Stimulated activated CD4-positive, alpha-beta T cell treated with anti-CD3 and anti-CD28 coated beads, Interleukin-1b, Interleukin-23, amount 100 ng/mL, for 48 hours (primary cell): Measurements from ENCODE around the gene GCFC2.
A peak's percentile ranks its signal among the peaks of the same experiment; 100 is the strongest.
"Not testable (repeated sequence)": the region's sequence is repeated elsewhere in the genome, so short reads cannot be mapped to it uniquely, and the experiment has no call there.

Source experiments
- DNase-seq: peaks from one replicate; pipeline ENCODE4 v3.0.0-alpha.2; 2020

Gene GCFC2

DNA sequence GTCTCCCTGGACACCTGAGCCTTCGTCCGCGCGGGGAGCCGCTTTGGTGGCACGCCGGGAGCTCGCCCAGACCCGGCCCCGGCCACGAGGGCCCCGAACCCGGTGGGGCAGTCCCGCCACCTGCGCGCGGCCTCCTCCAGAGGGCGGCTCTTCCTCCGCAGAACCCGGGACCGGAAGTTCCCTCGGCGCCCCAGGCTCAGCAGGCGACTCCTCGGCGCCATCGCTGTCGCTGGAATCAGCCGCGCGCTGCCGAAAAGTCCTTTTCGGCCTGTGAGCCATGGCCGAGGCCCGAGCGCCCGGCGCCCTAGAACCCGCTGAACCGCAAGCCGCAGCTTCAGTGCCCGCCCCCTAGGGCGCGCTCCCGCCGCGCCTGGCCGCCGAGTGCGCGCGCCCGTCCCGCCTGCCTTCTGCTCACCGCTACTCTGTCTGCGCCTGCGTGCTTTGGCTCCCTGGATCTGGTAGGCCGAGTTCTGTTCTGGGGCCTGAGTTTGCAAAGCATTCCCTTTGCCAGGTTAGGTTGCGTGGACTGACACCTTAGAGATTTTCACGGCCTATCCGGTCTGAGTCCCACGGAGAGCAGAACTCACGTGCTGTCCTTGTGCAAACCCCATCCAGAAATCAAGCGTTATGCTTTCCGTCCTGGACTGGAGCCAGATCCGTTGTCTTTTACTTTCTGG is at the start of gene GCFC2:
Gene GCFC2, minus strand, starts transcription at position 339 of the 677 bp plus-strand sequence. Its CDS starts 60 bp downstream, at position 279.
- DNase-seq, result peak; percentile 83

DNA sequence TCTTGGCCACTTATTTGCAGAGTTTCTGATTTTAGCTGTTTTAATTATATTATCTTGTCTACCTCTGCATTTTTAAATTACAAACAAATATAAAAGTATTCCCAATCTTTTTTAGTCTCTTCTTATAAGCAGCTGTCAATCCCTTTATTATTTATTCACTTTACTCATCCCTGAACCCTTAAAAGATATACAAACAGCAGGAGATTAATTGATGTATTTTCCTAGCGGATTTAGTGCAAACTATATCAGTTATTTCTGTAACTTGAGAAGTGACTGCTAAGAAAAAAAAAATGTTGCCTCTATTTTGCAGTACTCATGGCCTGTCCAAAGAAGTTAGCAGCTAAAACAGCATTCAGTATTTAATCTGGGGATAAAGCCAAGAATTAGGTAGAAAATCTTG is 42.1 kb upstream of the GCFC2 start:
- no peak for DNase-seq

DNA sequence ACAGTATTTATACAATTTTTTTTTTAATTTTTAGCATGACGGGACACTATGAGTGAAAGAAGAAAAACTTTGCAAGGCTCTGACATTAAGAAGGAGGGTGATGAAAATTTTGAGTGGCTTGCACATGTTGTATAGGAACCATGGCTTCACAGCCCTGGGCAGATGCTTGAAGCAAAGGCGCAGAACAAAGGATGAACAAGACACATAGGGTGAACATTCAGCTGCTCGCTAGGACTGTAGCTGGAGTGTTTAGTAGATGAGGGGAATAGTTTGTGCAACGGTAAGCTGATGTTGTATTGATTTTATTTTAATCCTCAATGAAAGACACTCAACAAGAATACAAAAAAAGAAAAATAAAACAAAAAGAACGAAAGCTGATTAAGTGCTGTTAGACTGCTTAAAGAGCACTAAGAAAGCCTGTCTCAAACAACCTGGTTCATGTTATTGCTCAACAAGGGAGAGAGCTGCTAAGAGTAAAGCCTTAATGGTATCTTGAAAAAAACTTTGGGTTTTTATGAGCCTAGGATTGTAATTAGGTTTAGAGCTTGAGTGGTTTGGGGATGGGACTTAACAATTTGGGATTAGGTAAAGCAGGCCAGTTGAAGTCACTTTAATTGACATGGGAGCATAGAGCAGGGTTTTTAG is 41.2 kb upstream of the GCFC2 start:
- DNase-seq, result no peak

DNA sequence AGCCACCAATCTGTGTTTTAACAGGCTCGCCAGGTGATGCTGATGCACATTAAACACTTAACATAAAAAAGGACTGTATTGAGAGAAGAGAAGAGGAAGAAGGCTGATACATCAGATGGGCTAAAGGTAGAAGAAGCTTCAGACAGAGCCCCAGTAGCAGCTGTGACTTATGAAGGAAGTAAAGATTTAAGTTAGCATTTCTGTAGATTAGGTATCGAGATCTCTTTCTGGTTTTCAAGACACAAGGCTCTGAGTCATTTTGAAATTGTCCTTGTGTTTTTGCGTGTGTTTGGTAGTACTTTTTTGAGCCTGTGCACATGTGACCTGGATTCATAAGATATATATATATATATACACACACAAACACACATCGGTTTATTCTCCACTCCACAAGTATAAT is 40.6 kb upstream of the GCFC2 start:
- DNase-seq, result no peak

DNA sequence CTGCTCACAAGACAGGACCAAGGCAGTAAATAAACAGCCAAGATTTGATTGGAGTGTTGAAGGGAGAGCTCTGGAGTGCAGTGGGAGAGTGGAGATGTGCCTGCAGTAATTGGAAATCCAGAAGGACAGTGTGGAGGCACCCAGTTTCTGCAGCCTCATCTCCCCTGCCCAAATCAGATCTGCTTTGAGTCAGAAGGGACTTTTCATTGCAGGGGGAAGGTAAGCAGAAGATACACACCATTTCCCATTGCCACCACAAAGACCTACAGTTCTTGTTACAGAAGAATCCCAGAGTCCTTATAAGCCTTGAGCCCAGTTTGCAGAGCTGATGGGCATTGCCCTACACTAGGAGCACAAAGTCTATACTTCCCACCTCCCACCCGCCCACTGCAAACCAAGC is 27.2 kb upstream of the GCFC2 start:
- no peak for DNase-seq

DNA sequence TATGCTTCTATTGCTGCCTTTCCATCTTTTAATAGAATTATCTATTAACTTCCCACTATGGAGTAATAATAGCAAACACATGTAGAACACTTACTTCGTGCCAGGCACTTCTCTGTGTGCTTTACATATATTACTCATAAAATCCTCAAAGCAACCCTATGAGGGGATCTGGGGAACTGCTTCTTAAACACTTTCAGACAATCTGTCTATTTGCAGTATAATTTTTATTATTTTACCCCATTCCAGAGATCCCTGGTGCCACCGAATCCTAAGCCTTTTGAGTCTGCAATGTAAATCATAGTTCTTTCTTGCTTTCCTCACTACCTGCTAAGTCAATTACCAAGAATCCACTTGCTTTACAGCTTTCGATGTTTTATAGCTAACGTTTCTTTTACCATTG is 25.6 kb upstream of the GCFC2 start:
- no peak for DNase-seq

DNA sequence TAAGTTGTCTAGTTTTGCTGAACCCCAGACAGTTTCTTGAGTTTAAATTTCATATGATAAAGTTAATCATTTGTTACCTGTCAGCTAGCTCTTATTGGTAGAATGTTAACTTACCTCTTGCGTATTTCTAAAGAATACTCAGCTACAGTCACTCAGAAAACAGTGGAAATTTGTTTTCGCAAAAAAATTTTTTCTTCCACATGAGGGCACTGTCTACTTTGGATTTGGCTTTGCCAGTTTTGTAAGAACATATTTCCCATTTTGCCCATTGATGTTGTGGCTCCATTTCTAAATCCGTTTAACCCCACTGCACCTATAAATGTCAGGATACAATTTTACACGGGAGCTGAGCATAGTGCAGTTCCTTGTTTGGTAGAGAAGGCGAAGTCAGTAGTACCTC is 19.1 kb upstream of the GCFC2 start:
- no peak for DNase-seq

DNA sequence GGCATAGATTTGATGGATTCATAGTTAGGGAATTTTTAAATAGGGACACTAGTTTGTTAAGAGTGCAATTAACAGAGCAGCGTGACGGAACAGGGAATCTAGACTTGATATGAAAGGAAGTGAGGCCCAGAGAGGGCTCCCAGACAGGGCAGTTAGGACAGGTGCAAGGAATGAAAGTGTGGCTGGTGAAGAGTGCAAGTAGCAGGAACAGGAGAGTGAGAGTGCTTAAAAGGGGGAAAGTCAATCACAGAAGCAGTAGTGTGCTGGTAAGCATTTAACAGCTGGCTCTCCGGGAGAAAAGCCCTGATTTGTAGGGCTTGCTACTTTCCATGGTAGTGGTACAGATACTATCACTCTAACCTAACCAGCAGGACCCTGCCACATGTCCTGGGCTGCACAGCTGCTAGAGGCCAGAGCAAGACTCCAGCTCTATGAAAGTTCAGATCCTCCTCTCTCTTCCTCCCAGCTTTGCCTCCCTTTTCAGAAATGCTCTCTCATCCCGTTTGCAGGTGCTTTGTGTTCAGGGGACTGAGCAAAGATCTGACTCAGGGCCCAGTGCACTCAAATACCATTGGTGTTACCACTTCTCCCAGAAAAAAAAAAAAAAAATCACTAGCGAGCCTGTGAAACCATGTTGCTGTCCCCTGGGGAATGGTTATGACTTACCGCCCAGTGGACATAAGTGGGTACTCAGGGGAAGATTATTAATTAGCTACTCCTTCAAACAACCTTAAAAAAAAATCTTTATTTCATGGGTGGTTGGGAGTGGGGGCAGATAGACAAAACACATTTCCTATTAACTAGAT is 18.1 kb upstream of the GCFC2 start:
- DNase-seq, result no peak

DNA sequence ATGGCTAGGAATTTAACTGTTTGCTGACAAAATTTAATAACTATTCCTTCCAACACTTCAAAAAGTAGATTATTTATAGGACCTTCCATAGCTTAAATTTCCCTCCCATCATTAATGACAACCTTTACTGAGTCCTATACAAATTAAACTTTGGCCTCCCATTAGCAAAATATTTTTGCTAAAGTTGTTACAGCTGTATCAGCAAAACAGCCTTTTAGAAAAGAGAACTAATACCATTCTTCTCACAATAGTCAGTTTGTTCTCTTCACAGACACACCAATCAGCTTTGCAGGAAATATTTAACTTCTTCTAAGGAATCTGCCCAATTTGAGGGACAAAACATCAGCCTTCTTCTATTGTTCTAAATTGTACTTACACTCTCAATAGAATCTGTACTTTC is 12.0 kb upstream of the GCFC2 start:
- no peak for DNase-seq

DNA sequence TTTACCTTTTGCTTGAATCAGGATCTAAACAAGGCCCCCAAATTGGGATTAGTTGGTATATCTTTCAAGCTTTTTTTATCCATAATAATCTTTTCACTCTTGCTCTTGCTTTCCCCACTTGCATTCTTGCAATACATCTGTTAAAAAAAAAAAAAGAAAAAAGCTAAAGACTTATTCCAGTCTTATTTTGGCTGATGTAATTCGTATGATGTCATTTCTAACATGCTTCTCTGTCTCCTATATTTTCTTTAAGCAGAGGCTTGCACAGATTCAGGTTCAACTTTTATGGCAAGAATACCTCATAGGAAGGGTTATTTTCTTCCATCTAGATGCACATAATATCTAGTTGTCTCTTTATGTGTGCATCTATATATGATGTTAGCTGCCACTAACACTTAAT is 9.8 kb upstream of the GCFC2 start:
- no peak for DNase-seq

DNA sequence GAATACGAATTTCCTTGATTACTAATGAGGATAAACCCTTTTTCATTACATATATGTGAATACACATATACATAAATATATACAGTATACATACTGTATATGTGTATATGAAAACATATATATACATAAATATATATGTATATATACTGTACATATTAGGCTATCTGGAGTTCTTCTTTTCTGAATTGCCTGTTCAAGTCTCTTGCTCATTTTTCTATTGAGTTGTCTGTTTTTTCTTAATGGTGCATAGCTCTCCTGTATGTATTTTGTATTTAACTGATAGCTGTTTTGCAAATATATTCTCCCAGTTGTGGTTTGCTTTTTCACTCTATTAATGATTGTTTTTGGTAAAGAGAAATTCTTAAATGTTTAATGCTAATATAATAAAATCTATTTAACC is 8.9 kb upstream of the GCFC2 start:
- no peak for DNase-seq

DNA sequence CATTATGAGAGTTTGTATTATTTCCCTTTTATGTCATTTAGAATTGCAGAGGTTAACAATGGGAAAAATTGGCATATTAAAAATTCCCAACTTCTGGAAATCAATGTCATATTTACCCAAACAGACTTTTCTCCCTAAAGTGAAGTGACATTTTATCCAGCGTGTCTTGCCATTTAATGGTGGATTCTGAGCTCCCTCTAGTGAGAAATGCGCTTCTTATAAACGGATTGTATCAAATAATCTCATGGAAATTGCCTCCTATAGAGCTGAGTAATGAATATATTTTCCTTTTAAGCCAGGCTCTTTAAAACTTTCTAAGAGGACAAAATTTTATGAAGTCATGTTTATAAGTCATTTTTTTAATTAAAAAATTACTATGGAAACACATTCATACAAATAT is 5.7 kb upstream of the GCFC2 start:
- DNase-seq, result no peak

DNA sequence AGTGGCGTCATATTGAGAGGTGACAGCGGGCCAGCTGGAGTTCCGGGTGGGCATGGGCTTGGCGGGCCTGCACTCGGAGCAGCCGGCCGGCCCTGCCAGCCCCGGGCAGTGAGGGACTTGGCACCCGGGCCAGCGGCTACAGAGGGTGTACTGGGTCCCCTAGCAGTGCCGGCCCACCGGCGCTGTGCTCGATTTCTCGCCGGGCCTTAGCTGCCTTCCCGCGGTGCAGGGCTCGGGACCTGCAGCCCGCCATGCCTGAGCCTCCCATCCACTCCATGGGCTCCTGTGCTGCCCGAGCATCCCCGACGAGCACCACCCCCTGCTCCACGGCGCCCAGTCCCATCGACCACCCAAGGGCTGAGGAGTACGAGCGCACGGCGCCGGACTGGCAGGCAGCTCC is 875 bp upstream of the GCFC2 start:
- not testable (repeated sequence) for DNase-seq

DNA sequence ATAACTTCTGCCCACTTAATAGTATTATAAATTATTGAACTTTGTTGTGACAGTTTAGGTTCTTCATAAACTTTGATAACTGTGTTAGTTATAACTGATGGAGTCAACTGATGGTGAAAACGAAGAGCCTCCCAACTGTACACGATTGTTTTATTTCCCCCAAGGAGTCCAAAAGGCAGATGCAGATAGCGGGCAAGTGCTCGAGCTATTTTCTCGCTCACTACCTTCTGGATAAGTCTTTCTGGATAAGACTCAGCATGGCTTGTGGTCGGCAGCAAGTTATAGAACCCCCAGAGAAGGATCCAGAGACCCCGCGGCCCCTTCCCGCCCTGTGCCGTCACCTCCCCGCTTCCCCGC is 517 bp downstream of the GCFC2 start:
- no peak for DNase-seq

DNA sequence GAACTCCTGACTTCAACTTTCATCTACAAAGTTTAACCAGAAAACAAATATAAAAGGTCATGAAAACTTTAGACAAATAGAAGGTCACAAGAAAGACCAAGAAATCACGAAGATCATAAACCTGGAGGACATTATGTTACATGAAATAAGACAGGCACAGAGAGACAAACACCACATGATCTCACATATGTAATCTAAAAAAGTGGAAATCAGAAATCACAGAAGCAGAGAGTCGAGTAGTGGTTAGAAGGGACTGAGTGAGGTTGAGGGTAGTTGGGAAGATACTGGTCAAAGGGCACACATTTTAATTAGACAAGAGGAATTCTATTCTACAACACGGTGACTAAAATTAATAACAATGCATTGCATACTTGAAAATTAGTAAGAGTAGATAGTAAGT is 1.4 kb downstream of the GCFC2 start:
- DNase-seq, result no peak

DNA sequence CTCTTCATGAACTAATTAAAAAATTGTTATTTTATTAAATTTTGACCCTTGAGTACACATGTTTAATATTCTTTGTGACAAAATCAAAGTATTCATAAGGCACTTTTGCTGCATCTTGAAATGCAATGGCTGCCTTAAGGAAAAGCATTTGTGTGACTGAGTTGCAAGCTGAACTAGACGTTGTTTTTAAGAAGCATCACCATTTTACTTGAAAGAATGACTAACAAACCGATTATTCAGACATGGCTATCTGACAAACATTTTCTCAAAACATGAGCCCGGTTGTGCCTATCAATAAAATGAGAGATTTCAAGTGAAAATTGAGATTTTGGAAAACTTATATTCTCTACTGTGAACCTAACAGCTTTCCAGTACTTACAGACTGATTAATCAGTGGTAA is 2.8 kb downstream of the GCFC2 start:
- DNase-seq, result no peak

DNA sequence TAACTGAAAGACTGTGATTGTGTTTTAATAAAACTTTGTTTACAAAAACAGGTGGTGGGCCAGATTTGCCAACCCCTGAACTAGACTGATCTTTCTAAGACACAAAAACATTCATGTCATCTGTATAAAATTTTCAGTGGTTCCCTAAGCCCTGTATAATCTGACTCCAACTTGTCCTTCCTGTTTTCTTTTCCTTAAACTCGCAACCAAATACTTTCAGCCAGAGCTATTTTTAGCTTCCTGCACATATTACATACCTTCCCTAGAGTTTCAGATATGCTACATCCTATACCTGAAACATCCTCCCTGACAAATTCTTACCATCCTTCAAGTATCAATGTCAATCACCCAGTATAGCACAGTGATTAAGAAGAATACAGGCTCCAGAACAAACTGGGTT is 4.8 kb downstream of the GCFC2 start:
- DNase-seq, result no peak

DNA sequence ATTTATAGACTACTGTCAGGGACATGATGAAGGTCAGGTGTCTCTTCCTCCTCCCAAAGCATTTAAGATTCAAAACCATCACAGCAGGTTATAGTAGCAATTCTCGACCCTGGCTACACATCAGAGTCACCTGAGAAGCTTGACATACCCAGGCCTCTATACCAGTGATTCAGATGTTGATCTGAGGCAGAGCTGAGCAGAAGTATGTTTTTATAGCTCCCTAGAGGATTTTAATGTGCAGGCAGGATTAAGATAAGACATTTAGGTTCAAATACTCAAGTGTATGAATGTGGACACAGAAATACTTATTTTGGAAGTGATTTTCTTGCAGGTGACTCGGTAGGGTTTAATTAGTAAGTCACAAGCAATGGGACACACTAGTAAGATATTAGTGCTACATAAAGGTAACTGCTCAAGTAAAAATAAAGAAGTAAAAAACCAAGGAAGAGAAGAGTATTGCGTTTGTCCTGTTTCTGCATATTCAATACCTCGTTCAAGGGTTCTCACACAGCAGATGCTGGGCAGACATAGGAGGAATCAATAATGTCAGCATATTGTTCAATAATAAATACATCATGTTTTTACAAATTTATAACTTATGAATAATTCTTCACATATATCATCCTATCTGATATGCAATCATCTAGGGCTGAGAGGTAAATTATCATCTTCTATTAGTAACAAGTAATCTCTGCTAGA is 7.0 kb downstream of the GCFC2 start:
- DNase-seq, result no peak

DNA sequence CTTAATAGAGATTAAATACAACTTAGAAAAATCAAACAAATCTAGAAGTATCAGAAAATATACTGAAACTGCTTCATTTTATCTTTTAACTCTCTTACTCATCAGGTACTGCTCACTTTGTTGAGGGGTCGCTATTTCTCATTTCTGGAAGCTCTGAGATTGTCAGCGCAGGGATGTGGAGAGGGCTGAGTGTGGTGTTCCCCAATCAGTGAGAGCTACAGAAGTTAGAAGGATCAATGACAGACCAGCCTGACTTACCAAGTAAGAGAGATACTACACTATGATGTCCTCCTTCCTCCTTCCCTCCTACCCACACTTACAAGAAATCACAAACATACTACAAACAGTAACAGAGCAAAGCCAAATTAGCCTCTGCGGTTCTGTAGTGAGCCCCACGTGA is 8.1 kb downstream of the GCFC2 start:
- DNase-seq, result no peak

DNA sequence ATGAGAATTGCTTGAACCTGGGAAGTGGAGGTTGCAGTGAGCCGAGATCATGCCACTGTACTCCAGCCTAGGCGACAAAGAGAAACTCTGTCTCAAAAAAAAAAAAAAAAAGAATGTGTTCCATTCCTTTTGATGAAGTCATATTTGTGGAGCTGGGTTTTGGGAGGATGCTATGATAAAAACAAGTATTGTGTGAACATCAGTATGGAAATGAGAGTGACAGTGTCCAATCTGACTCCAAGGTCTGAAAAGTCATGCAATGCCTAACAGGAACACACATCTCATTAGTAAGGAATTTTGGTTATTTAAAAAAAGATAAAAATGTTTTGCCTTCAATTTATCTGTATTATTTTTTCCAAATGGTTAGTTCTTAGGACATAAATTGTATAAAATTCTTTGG is 11.8 kb downstream of the GCFC2 start:
- no peak for DNase-seq

DNA sequence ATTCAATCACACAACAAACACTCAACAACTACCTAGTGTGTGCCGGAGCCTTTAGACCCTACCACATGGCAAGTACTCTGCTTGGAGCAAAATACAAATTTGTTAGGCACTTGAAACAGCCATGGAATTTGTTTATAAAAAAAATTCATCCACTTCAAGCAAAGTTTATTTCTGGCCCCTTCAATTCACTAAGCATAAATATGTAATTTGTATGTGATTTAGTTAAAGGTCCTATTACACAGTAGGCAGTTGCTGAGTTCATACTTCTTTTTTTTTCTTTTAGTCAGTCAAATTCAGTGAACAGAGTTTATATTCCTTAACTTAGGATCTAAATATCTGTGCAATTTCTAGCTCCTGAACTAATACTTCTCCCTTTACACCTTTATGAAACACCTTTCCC is 22.5 kb downstream of the GCFC2 start:
- DNase-seq, result no peak

DNA sequence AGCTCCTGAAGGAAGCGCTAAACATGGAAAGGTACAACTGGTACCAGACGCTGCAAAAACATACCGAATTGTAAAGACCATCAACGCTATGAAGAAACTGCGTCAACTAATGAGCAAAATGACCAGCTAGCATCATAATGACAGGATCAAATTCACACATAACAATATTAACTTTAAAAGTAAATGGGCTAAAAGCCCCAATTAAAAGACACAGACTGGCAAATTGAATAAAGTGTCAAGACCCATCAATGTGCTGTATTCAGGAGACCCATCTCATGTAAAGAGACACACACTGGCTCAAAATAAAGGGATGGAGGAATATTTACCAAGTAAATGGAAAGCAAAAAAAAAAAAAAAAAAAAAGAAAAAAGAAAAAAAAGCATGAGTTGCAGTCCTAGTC is 27.3 kb downstream of the GCFC2 start:
- not testable (repeated sequence) for DNase-seq

DNA sequence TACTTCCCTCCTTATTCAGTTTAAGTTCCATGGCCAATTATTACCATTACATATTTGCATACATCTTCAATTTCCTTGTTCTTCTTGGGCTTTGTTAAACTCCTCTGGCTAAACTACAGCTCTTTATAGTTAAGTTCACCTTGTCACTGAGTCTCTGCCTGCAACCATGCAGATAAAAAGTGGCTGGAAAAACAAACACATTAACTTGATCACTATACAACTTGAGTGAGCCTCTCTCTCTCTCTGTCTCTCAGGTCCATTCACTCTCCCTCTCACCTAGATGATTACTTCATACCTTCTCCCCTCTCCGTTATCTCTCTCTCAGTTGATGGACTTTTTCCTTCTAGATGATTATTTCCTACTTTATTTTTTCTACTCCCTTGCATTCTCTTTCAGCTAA is 30.3 kb downstream of the GCFC2 start:
- DNase-seq, result no peak

DNA sequence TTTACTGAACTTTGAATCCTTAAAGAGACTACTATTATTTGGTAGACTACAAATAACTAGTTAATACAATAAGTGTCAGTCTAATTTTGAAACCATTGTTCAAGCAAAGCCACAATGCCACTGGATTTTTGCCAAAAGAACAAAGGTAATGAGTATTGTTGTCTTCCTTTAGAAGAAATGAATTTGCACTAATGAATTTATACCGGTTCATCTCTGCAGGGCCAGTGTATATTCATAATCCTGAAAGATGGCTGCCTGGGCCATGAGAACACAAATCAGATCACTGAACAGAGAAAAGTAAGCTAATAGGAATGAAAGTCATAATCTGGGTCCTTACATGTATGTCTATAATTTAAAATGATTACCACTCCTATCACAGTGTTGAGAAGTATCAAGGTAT is 31.2 kb downstream of the GCFC2 start:
- DNase-seq, result no peak
